Astrocyte (in vitro differentiated cells and primary cell): ENCODE results near the gene ZNF700. TPM values are rescaled to one million over a fixed set of nuclear protein-coding genes. Genes with fewer than 3 reads are reported as not detected.
"Not testable (repeated sequence)": the region's sequence is repeated elsewhere in the genome, so short reads cannot be mapped to it uniquely, and the experiment has no call there.

Source experiments
- DNase-seq: peaks from one replicate; pipeline ENCODE4 v3.0.0-alpha.2; 2010; ENCODE audit warnings: low read depth
- FAIRE-seq: peaks from 2 replicates; lab custom pipeline; 2011; peaks lifted over from hg19 to GRCh38; lab: Jason Lieb, UNC
- H2AFZ ChIP-seq: 2 replicates; pipeline ENCODE4 v1.6.0; 2012; ENCODE audit warnings: low read depth, low read length, inconsistent platforms
- H3K27ac ChIP-seq: 2 replicates; pipeline ENCODE4 v1.5.1; 2011; ENCODE audit warnings: low read depth, low read length, inconsistent platforms
- H3K27me3 ChIP-seq: 2 replicates; pipeline ENCODE4 v1.6.0; 2011; ENCODE audit warnings: low read length, inconsistent platforms; ENCODE audit not compliant: insufficient read depth
- H3K36me3 ChIP-seq: 2 replicates; pipeline ENCODE4 v1.5.1; 2011; ENCODE audit warnings: low read length, inconsistent platforms; ENCODE audit not compliant: insufficient read depth
- H3K4me1 ChIP-seq: 2 replicates; pipeline ENCODE4 v1.5.1; 2011; ENCODE audit warnings: low read length, inconsistent platforms; ENCODE audit not compliant: insufficient read depth
- H3K4me2 ChIP-seq: 2 replicates; pipeline ENCODE4 v1.6.0; 2012; ENCODE audit warnings: low read length, inconsistent platforms
- H3K4me3 ChIP-seq: 2 replicates; pipeline ENCODE4 v1.5.1; 2011; ENCODE audit warnings: low read depth, mild to moderate bottlenecking, low read length, inconsistent platforms; ENCODE audit not compliant: insufficient read depth
- H3K79me2 ChIP-seq: 2 replicates; pipeline ENCODE4 v1.6.0; 2012; ENCODE audit warnings: mild to moderate bottlenecking, low read length, inconsistent platforms; ENCODE audit not compliant: insufficient read depth
- H3K9ac ChIP-seq: 2 replicates; pipeline ENCODE4 v1.6.0; 2012; ENCODE audit warnings: mild to moderate bottlenecking, low read length, inconsistent platforms
- H3K9me3 ChIP-seq: 2 replicates; pipeline ENCODE4 v1.5.1; 2012; ENCODE audit warnings: low read depth, mild to moderate bottlenecking, low read length, inconsistent platforms; ENCODE audit not compliant: insufficient read depth
- H4K20me1 ChIP-seq: 2 replicates; pipeline ENCODE4 v1.6.0; 2012; ENCODE audit warnings: low read length, inconsistent platforms; ENCODE audit not compliant: insufficient read depth
- H3K27ac Mint-ChIP-seq: one replicate; pipeline ENCODE4 v1.8.0; 2021; ENCODE audit warnings: mild to moderate bottlenecking, mixed read lengths; ENCODE audit not compliant: unreplicated experiment
- H3K27me3 Mint-ChIP-seq: one replicate; pipeline ENCODE4 v1.8.0; 2021; ENCODE audit warnings: low read depth, mixed read lengths; ENCODE audit not compliant: unreplicated experiment
- H3K36me3 Mint-ChIP-seq: one replicate; pipeline ENCODE4 v1.8.0; 2021; ENCODE audit warnings: low read depth, mixed read lengths; ENCODE audit not compliant: unreplicated experiment
- H3K4me1 Mint-ChIP-seq: one replicate; pipeline ENCODE4 v1.8.0; 2021; ENCODE audit warnings: low read depth, mixed read lengths; ENCODE audit not compliant: unreplicated experiment
- H3K4me3 Mint-ChIP-seq: one replicate; pipeline ENCODE4 v1.8.0; 2021; ENCODE audit warnings: mild to moderate bottlenecking, moderate library complexity, mixed read lengths; ENCODE audit not compliant: unreplicated experiment
- H3K9me3 Mint-ChIP-seq: one replicate; pipeline ENCODE4 v1.8.0; 2021; ENCODE audit warnings: mild to moderate bottlenecking, mixed read lengths; ENCODE audit not compliant: unreplicated experiment
- CTCF ChIP-seq: IDR thresholded peaks from 2 replicates; pipeline ENCODE4 v1.5.1; 2011; ENCODE audit warnings: low read depth, mild to moderate bottlenecking, inconsistent platforms, low read length, moderate library complexity; ENCODE audit not compliant: insufficient read depth
- EZH2 ChIP-seq: IDR thresholded peaks from 2 replicates; pipeline ENCODE4 v1.6.1; 2012; ENCODE audit warnings: mild to moderate bottlenecking, low read length, inconsistent platforms; ENCODE audit not compliant: insufficient read depth
- total RNA-seq: library from RNA; stranded (reverse); gene quantifications from 2 replicates; pipeline ENCODE4 v1.2.1, GENCODE V29; 2021

ZNF700 gene
- total RNA-seq, 1 donor from 2014 or later = not detected

GRCh38 chr19:11989112-11989456 is 64.2 kb downstream of the ZNF700 start:
- H4K20me1 ChIP-seq = peaks cover 31% of the 10 kb centered on the region
- peaks cover 34% of the 10 kb centered on the region for H3K79me2 ChIP-seq
- FAIRE-seq = no peak
- no peaks in the 10 kb centered on the region for H3K4me1 ChIP-seq
- H3K4me1 Mint-ChIP-seq = no peaks in the 10 kb centered on the region
- H3K36me3 Mint-ChIP-seq = peaks cover 1% of the 10 kb centered on the region
- no peak overlapping the region for H3K27ac Mint-ChIP-seq
- H3K4me3 Mint-ChIP-seq = no peak overlapping the region
- peaks cover 16% of the 10 kb centered on the region for H3K9me3 Mint-ChIP-seq
- no peak overlapping the region for H2AFZ ChIP-seq
- DNase-seq = no peak
- TF ChIP-seq EZH2 = no peak
- TF ChIP-seq CTCF = no peak
- no peaks in the 10 kb centered on the region for H3K27me3 ChIP-seq
- H3K27ac ChIP-seq = no peak overlapping the region
- peak overlapping the region; percentile 82 for H3K4me3 ChIP-seq
- H3K9me3 ChIP-seq = peaks cover 5% of the 10 kb centered on the region
- no peaks in the 10 kb centered on the region for H3K36me3 ChIP-seq
- peak overlapping the region; percentile 89 for H3K4me2 ChIP-seq
- H3K27me3 Mint-ChIP-seq = no peaks in the 10 kb centered on the region
- H3K9ac ChIP-seq = no peak overlapping the region

- H3K27me3 Mint-ChIP-seq, H3K36me3 Mint-ChIP-seq, H3K4me3 ChIP-seq, H3K27ac ChIP-seq, H3K4me1 ChIP-seq, H3K4me1 Mint-ChIP-seq, H2AFZ ChIP-seq, H3K27me3 ChIP-seq, H3K36me3 ChIP-seq, H3K9me3 ChIP-seq, H3K4me3 Mint-ChIP-seq, DNase-seq, H3K27ac Mint-ChIP-seq, H3K9ac ChIP-seq, FAIRE-seq, H3K4me2 ChIP-seq: not testable (repeated sequence)
- H3K9me3 Mint-ChIP-seq = peaks cover 17% of the 10 kb centered on the region
- Histone ChIP-seq H3K79me2 (peaks cover 43% of the 10 kb centered on the region), H4K20me1 (peaks cover 31% of the 10 kb centered on the region)
Measured at GRCh38 chr19:11991921-11992320, 67.0 kb downstream of the ZNF700 start.

GRCh38 chr19:11995174-11995573 is 70.3 kb downstream of the ZNF700 start:
- Histone ChIP-seq H3K9ac (no peak overlapping the region), H3K36me3 (no peaks in the 10 kb centered on the region), H3K4me2 (no peak overlapping the region), H4K20me1 (peaks cover 18% of the 10 kb centered on the region), H2AFZ (no peak overlapping the region), H3K27me3 (no peaks in the 10 kb centered on the region), H3K9me3 (peaks cover 2% of the 10 kb centered on the region), H3K27ac (no peak overlapping the region), H3K79me2 (peaks cover 48% of the 10 kb centered on the region), H3K4me3 (no peak overlapping the region), H3K4me1 (no peaks in the 10 kb centered on the region)
- H3K27ac Mint-ChIP-seq = no peak overlapping the region
- peaks cover 1% of the 10 kb centered on the region for H3K36me3 Mint-ChIP-seq
- no peaks in the 10 kb centered on the region for H3K27me3 Mint-ChIP-seq
- TF ChIP-seq CTCF = no peak
- no peak for TF ChIP-seq EZH2
- no peak for DNase-seq
- peaks cover 18% of the 10 kb centered on the region for H3K9me3 Mint-ChIP-seq
- no peak for FAIRE-seq
- no peak overlapping the region for H3K4me3 Mint-ChIP-seq
- H3K4me1 Mint-ChIP-seq = no peaks in the 10 kb centered on the region

Other genes starting within 250 kb of the ZNF700 start
- 2.2 and 5.4 TPM in 2 replicates for gene ZNF823, start 186.2 kb upstream of the ZNF700 start, total RNA-seq
- not detected in 2 replicates for gene ZNF441, start 158.1 kb upstream of the ZNF700 start, total RNA-seq
- gene ZNF491, start 126.6 kb upstream of the ZNF700 start, total RNA-seq = not detected in 2 replicates
- not detected in 2 replicates for gene ZNF440, start 110.8 kb upstream of the ZNF700 start, total RNA-seq
- not detected in 2 replicates for gene ZNF439, start 76.4 kb upstream of the ZNF700 start, total RNA-seq
- gene ZNF69, start 37.3 kb upstream of the ZNF700 start, total RNA-seq = not detected in 2 replicates
- gene ZNF763, start 39.9 kb downstream of the ZNF700 start, total RNA-seq = not detected in 2 replicates
- not detected in 2 replicates for gene ZNF433, start 110.6 kb downstream of the ZNF700 start, total RNA-seq
- gene ZNF878, start 127.9 kb downstream of the ZNF700 start, total RNA-seq = not detected in 2 replicates
- not detected in 2 replicates for gene ZNF844, start 139.6 kb downstream of the ZNF700 start, total RNA-seq
- gene ZNF20, start 215.2 kb downstream of the ZNF700 start, total RNA-seq = 7.5 and 8.2 TPM in 2 replicates
- gene ZNF625, start 231.6 kb downstream of the ZNF700 start, total RNA-seq = 13.7 and 16.1 TPM in 2 replicates
- 8.3 and 11.1 TPM in 2 replicates for gene ZNF136, start 238.0 kb downstream of the ZNF700 start, total RNA-seq